Progenitor cell of endocrine pancreas (in vitro differentiated cells): ENCODE measurements around the gene GTSE1. TPM values are rescaled to one million over a fixed set of nuclear protein-coding genes. Genes with fewer than 3 reads are reported as not detected.
A peak's percentile ranks its signal among the peaks of the same experiment; 100 is the strongest.
"Not testable (repeated sequence)": the region's sequence is repeated elsewhere in the genome, so short reads cannot be mapped to it uniquely, and the experiment has no call there.

Source experiments
- DNase-seq: peaks from one replicate; pipeline ENCODE4 v3.0.0; 2021; ENCODE audit warnings: low spot score; ENCODE audit not compliant: unreplicated experiment
- H3K27ac Mint-ChIP-seq: 2 replicates; pipeline ENCODE4 v1.8.0; 2021; ENCODE audit warnings: mild to moderate bottlenecking, moderate library complexity, mixed read lengths
- H3K27me3 Mint-ChIP-seq: 2 replicates; pipeline ENCODE4 v1.8.0; 2021; ENCODE audit warnings: mixed read lengths
- H3K36me3 Mint-ChIP-seq: 2 replicates; pipeline ENCODE4 v1.8.0; 2022; ENCODE audit warnings: mixed read lengths; ENCODE audit not compliant: insufficient read depth
- H3K4me1 Mint-ChIP-seq: 2 replicates; pipeline ENCODE4 v1.8.0; 2021; ENCODE audit warnings: low read depth, mixed read lengths
- H3K4me3 Mint-ChIP-seq: 2 replicates; pipeline ENCODE4 v1.8.0; 2021; ENCODE audit warnings: low read depth, mild to moderate bottlenecking, moderate library complexity, mixed read lengths
- H3K9me3 Mint-ChIP-seq: 2 replicates; pipeline ENCODE4 v1.8.0; 2021; ENCODE audit warnings: low read depth, mixed read lengths
- total RNA-seq: library from RNA; stranded (reverse); gene quantifications from 2 replicates; pipeline ENCODE4 v1.2.1, GENCODE V29; 2021
- TF ChIP-seq, protein P1 (sequence below): fragments of 200-600 bp; sonication (generic); IDR thresholded peaks from one replicate; pipeline ENCODE4 v1.5.0; 2021; ENCODE audit warnings: antibody characterized with exemption, mild to moderate bottlenecking; ENCODE audit not compliant: unreplicated experiment

The GTSE1 gene
- total RNA-seq, 1 donor from 2014 or later: 25.1 TPM

GRCh38 chr22:46262449-46263215 lies 34.0 kb upstream of the GTSE1 start:
- Mint-ChIP-seq H3K27me3 (peaks cover 71% of the 10 kb centered on the region), H3K4me1 (peaks cover under 1% of the 10 kb centered on the region), H3K36me3 (peaks cover 15% of the 10 kb centered on the region), H3K27ac (no peak overlapping the region), H3K9me3 (peaks cover 22% of the 10 kb centered on the region), H3K4me3 (no peak overlapping the region)
- TF ChIP-seq, protein P1, sequence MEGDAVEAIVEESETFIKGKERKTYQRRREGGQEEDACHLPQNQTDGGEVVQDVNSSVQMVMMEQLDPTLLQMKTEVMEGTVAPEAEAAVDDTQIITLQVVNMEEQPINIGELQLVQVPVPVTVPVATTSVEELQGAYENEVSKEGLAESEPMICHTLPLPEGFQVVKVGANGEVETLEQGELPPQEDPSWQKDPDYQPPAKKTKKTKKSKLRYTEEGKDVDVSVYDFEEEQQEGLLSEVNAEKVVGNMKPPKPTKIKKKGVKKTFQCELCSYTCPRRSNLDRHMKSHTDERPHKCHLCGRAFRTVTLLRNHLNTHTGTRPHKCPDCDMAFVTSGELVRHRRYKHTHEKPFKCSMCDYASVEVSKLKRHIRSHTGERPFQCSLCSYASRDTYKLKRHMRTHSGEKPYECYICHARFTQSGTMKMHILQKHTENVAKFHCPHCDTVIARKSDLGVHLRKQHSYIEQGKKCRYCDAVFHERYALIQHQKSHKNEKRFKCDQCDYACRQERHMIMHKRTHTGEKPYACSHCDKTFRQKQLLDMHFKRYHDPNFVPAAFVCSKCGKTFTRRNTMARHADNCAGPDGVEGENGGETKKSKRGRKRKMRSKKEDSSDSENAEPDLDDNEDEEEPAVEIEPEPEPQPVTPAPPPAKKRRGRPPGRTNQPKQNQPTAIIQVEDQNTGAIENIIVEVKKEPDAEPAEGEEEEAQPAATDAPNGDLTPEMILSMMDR: peak; percentile 41
- DNase-seq: peak; percentile 21

DNA sequence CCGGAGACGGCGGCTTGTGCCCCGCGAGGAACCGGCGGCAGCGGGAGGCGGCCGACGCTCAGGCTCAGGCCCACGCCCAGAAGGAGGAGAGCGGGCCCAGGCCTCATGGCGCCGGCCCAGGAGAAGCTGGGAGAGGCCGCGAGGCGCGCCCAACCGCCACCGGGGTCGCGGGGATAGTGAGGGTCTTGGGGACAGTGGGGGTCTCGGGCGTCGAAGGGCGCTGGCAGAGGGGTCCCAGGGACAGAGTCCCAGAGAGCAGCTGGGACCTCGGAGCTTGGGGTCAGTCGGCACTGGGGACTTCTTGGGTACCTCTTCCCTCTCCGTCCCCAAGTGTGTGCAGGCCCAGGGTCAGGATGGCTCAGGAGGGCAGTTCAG lies 33.5 kb upstream of the GTSE1 start, which contains the start of gene PKDREJ:
Gene PKDREJ, minus strand, starts transcription at position 128 of the 375 bp plus-strand sequence. Its CDS starts 21 bp downstream, at position 107.
- H3K27me3 Mint-ChIP-seq: peaks cover 65% of the 10 kb centered on the region
- peaks cover 17% of the 10 kb centered on the region for H3K9me3 Mint-ChIP-seq
- H3K27ac Mint-ChIP-seq: no peak within 1 kb of the TSS
- peaks cover 3% of the 10 kb centered on the region for H3K4me1 Mint-ChIP-seq
- TF ChIP-seq, protein P1: no peak
- peak within 1 kb of the TSS; percentile 19 for H3K4me3 Mint-ChIP-seq
- H3K36me3 Mint-ChIP-seq: peaks cover 15% of the 10 kb centered on the region
- no peak for DNase-seq

- DNase-seq, H3K4me3 Mint-ChIP-seq, H3K27ac Mint-ChIP-seq, H3K4me1 Mint-ChIP-seq: not testable (repeated sequence)
- H3K9me3 Mint-ChIP-seq: peaks cover 11% of the 10 kb centered on the region
- H3K36me3 Mint-ChIP-seq: peaks cover 15% of the 10 kb centered on the region
- H3K27me3 Mint-ChIP-seq: peaks cover 53% of the 10 kb centered on the region
Measured at GRCh38 chr22:46264520-46264919, 32.1 kb upstream of the GTSE1 start.

DNA sequence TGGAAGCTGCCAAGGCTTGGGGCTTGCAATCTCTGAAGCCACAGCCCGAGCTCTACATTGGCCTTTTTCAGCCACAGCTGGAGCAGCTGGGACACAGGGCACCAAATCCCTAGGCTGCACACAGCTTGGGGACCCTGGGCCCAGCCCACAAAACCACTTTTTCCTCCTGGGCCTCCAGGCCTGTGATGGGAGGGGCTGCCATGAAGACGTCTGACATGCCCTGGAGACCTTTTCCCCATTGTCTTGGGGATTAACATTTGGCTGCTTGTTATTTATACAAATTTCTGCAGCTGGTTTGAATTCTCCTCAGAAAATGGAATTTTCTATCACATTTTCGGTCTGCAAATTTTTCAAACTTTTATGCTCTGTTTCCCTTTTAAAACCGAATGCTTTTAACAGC lies 31.0 kb upstream of the GTSE1 start:
- Mint-ChIP-seq H3K36me3 (peaks cover 15% of the 10 kb centered on the region), H3K9me3 (peaks cover 11% of the 10 kb centered on the region), H3K27me3 (peaks cover 42% of the 10 kb centered on the region)
- not testable (repeated sequence) for DNase-seq, H3K27ac Mint-ChIP-seq, H3K4me1 Mint-ChIP-seq, H3K4me3 Mint-ChIP-seq

DNA sequence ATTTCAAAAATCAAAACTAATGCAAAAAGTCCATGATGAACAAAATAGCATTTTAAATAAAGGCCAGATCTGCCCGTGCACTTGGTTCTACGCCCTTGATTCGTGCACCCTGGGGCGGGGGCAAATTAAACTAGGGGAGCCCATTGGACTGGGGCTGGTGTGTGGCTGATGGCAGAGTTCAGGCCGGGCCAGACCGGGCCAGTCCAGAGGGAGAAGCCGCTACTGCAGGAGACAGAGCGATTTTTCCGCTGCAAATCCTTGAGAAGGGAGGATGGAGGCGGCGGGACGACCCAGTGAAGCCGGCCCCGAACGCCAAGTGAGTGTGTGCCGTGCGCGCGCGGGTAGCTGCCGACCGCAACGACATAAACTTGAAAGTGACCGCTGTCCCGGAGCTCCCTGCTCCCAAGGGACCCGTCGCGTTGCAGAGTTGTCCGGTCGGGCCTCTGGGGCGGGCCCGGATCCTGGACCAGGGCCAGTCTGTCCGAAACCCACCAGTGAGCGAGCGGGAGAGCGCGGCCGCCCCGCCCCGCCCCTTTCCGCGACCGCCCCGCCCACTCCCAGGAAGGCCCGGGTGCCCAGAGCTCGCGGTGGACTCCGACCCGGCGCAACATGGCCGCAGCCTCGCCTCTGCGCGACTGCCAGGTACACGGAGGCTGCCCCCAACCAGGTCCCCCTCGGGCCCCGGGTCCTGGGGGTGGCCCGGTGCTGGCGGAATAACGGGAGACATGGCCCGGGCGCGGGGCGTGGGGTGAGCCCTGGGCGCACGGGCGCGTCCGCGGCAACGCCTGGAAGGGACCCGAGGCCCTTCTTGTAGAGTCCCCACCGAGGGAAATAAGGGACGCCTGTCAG lies 29.0 kb upstream of the GTSE1 start, which contains the start of gene TTC38:
Gene TTC38, plus strand, starts transcription at position 578 of the 849 bp plus-strand sequence. Its CDS starts 32 bp downstream, at position 610.
- Mint-ChIP-seq H3K4me3 (peak within 1 kb of the TSS; percentile 87), H3K36me3 (peaks cover 11% of the 10 kb centered on the region), H3K27ac (peak within 1 kb of the TSS; percentile 52), H3K27me3 (peaks cover 23% of the 10 kb centered on the region), H3K4me1 (peaks cover 7% of the 10 kb centered on the region), H3K9me3 (peaks cover 4% of the 10 kb centered on the region)
- peak; percentile 64 for DNase-seq
- TF ChIP-seq, protein P1: no peak

DNA sequence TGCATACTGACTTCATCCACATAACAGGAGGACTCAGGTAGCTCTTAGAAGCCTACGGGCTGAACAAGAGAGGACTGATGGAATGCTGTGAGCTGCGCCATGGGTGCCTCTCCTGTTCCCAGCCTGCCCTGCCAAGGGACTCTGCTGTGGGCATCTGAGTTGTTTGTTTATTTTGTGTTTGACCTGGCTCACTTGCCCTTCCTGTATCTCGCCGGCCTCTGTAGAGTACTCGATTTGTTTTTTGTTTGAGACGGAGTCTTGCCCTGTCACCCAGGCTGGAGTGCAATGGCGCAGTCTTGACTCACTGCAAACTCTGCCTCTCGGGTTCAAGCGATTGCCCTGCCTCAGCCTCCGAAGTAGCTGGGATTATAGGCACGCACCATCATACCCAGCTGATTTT lies 27.1 kb upstream of the GTSE1 start:
- DNase-seq: no peak
- no peak overlapping the region for H3K27ac Mint-ChIP-seq
- TF ChIP-seq, protein P1: no peak
- peak overlapping the region; percentile 87 for H3K4me3 Mint-ChIP-seq
- no peaks in the 10 kb centered on the region for H3K9me3 Mint-ChIP-seq
- H3K36me3 Mint-ChIP-seq: peaks cover 6% of the 10 kb centered on the region
- H3K4me1 Mint-ChIP-seq: peaks cover 7% of the 10 kb centered on the region
- peaks cover 9% of the 10 kb centered on the region for H3K27me3 Mint-ChIP-seq
